ENCODE measurements around the gene TEAD2.

GRCh38 chr19:49328741-49329140 is 33.5 kb downstream of the TEAD2 start:
- no peak for TF ChIP-seq CTCF (IDR thresholded peaks at IDR 0.05)
- no peak for TF ChIP-seq POLR2A (IDR thresholded peaks at IDR 0.05)
